Epithelial cell of esophagus (primary cell): ENCODE data around the gene SYT8.
"Not testable (repeated sequence)": the region's sequence is repeated elsewhere in the genome, so short reads cannot be mapped to it uniquely, and the experiment has no call there.

ENCODE experiments used
- DNase-seq: peaks from one replicate; pipeline ENCODE4 v3.0.0; 2010; ENCODE audit warnings: low read depth
- H3K4me3 ChIP-seq: 2 replicates; pipeline ENCODE4 v1.5.1; 2011; ENCODE audit warnings: mild to moderate bottlenecking, low read length, control low read depth
- TF ChIP-seq, protein P1 (sequence below): IDR thresholded peaks from 2 replicates; pipeline ENCODE4 v1.5.1; 2011; ENCODE audit warnings: low read depth, mild to moderate bottlenecking, low read length, control low read depth, inconsistent platforms; ENCODE audit not compliant: insufficient read depth; ENCODE audit errors: missing control alignments

The SYT8 gene

GRCh38 chr11:1810761-1811160 lies 24.0 kb upstream of the SYT8 start:
- no peak for DNase-seq
- TF ChIP-seq, protein P1, sequence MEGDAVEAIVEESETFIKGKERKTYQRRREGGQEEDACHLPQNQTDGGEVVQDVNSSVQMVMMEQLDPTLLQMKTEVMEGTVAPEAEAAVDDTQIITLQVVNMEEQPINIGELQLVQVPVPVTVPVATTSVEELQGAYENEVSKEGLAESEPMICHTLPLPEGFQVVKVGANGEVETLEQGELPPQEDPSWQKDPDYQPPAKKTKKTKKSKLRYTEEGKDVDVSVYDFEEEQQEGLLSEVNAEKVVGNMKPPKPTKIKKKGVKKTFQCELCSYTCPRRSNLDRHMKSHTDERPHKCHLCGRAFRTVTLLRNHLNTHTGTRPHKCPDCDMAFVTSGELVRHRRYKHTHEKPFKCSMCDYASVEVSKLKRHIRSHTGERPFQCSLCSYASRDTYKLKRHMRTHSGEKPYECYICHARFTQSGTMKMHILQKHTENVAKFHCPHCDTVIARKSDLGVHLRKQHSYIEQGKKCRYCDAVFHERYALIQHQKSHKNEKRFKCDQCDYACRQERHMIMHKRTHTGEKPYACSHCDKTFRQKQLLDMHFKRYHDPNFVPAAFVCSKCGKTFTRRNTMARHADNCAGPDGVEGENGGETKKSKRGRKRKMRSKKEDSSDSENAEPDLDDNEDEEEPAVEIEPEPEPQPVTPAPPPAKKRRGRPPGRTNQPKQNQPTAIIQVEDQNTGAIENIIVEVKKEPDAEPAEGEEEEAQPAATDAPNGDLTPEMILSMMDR = no peak

GRCh38 chr11:1812274-1812673 lies 22.5 kb upstream of the SYT8 start:
- no peak overlapping the region for H3K4me3 ChIP-seq
- DNase-seq = no peak
- TF ChIP-seq, protein P1 = no peak

More at GRCh38 chr11:1810761-1811160, 24.0 kb upstream of the SYT8 start:
- no peak overlapping the region for H3K4me3 ChIP-seq

GRCh38 chr11:1812801-1813200 lies 22.0 kb upstream of the SYT8 start:
- H3K4me3 ChIP-seq = no peak overlapping the region
- TF ChIP-seq, protein P1 = no peak
- no peak for DNase-seq

- not testable (repeated sequence) for DNase-seq, H3K4me3 ChIP-seq
These were observed 21.4 kb upstream of the SYT8 start for GRCh38 chr11:1813356-1813755.

DNA sequence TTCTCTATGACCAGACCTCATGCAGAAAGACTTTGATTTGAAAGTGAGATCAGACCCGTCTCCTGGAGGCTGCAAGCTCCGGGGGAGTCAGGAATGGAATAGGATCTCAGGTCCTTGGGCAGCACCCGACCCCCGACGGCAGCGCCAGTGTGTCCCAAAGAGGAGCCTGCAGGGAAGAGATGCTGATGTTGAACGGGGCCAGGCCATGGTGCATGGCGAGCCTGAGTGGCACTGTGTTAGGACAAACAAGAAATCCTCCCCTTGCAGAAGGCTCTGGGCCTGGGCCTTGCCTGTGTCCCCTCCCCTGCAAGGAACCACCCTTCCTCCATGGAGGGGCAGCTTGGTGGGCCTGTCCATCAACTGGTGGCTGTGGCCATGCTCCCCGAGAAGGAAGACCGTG lies 20.1 kb upstream of the SYT8 start:
- no peak overlapping the region for H3K4me3 ChIP-seq
- TF ChIP-seq, protein P1 = no peak
- no peak for DNase-seq

GRCh38 chr11:1815311-1815710 lies 19.5 kb upstream of the SYT8 start:
- DNase-seq = no peak
- TF ChIP-seq, protein P1 = no peak
- no peak overlapping the region for H3K4me3 ChIP-seq

- no peak for DNase-seq
- TF ChIP-seq, protein P1 = no peak
- no peak overlapping the region for H3K4me3 ChIP-seq
These were observed 19.0 kb upstream of the SYT8 start for GRCh38 chr11:1815751-1816150.
